Subcutaneous abdominal adipose tissue (tissue), 5 donors: ENCODE results near the gene MMD2.
"Not testable (repeated sequence)": the region's sequence is repeated elsewhere in the genome, so short reads cannot be mapped to it uniquely, and the experiment has no call there.

Source experiments
- H3K27ac ChIP-seq: one replicate; pipeline ENCODE4 v1.7.0; 2013; ENCODE audit warnings: low read depth, mild to moderate bottlenecking, inconsistent platforms, low read length, moderate library complexity
- H3K27me3 ChIP-seq, 5 donors: one replicate each; pipeline ENCODE4 v1.7.0; 2013; ENCODE audit warnings: low read length in 5 of 5, inconsistent platforms in 1 of 5; ENCODE audit not compliant: control insufficient read depth in 5 of 5, insufficient read depth in 4 of 5
- H3K36me3 ChIP-seq, 5 donors: one replicate each; pipeline ENCODE4 v1.7.0; 2013; ENCODE audit warnings: low read length in 5 of 5; ENCODE audit not compliant: control insufficient read depth in 5 of 5, insufficient read depth in 5 of 5
- H3K4me1 ChIP-seq, 5 donors: one replicate each; pipeline ENCODE4 v1.7.0; 2013; ENCODE audit warnings: low read length in 5 of 5, mild to moderate bottlenecking in 3 of 5, moderate library complexity in 1 of 5; ENCODE audit not compliant: control insufficient read depth in 5 of 5, insufficient read depth in 5 of 5
- H3K4me3 ChIP-seq, 5 donors: one replicate each; pipeline ENCODE4 v1.7.0; 2013; ENCODE audit warnings: low read length in 5 of 5, low read depth in 1 of 5
- H3K9ac ChIP-seq, 5 donors: one replicate each; pipeline ENCODE4 v1.7.0; 2013; ENCODE audit warnings: low read length in 5 of 5, mild to moderate bottlenecking in 4 of 5, moderate library complexity in 3 of 5
- H3K9me3 ChIP-seq, 5 donors: one replicate each; pipeline ENCODE4 v1.7.0; 2013; ENCODE audit warnings: low read length in 5 of 5; ENCODE audit not compliant: control insufficient read depth in 5 of 5
- donor health status: healthy.
- donor health status: healthy.
- donor health status: healthy.
- donor health status: healthy.
- donor health status: healthy.

MMD2 gene

GRCh38 chr7:4982741-4983140 is 23.8 kb upstream of the MMD2 start:
- not testable (repeated sequence) for H3K27me3 ChIP-seq, H3K4me3 ChIP-seq, H3K9ac ChIP-seq, H3K4me1 ChIP-seq, H3K9me3 ChIP-seq, H3K27ac ChIP-seq
- peaks cover 25 to 53% (median 37%) of the 10 kb centered on the region in 5 donors for H3K36me3 ChIP-seq

GRCh38 chr7:4981295-4981890 is 22.4 kb upstream of the MMD2 start:
- not testable (repeated sequence) for H3K9me3 ChIP-seq, H3K4me3 ChIP-seq, H3K9ac ChIP-seq, H3K27ac ChIP-seq, H3K4me1 ChIP-seq, H3K27me3 ChIP-seq
- H3K36me3 ChIP-seq: peaks cover 23 to 51% (median 36%) of the 10 kb centered on the region in 5 donors

GRCh38 chr7:4975626-4976025 is 16.6 kb upstream of the MMD2 start:
- H3K9ac ChIP-seq, H3K9me3 ChIP-seq, H3K27ac ChIP-seq, H3K4me3 ChIP-seq, H3K27me3 ChIP-seq: not testable (repeated sequence)
- Histone ChIP-seq H3K4me1 (peaks cover 0 to 18% (median 6%) of the 10 kb centered on the region in 5 donors), H3K36me3 (peaks cover 10 to 23% (median 18%) of the 10 kb centered on the region in 5 donors)

- peak overlapping the region in 4 of 5 donors; percentile 67 to 79 (median 76) for H3K4me3 ChIP-seq
- H3K27ac ChIP-seq: peak overlapping the region; percentile 85
- peaks cover 0 to 16% (median 6%) of the 10 kb centered on the region in 5 donors for H3K4me1 ChIP-seq
- no peaks in the 10 kb centered on the region for H3K9me3 ChIP-seq
- H3K27me3 ChIP-seq: no peaks in the 10 kb centered on the region
- peaks cover 6 to 22% (median 18%) of the 10 kb centered on the region in 5 donors for H3K36me3 ChIP-seq
- H3K9ac ChIP-seq: peak overlapping the region in 4 of 5 donors; percentile 71 to 81 (median 79)
These were observed 14.8 kb upstream of the MMD2 start for GRCh38 chr7:4973728-4974198.

GRCh38 chr7:4972446-4972845 is 13.5 kb upstream of the MMD2 start:
- peaks cover 0 to 11% (median 8%) of the 10 kb centered on the region in 5 donors for H3K36me3 ChIP-seq
- H3K27ac ChIP-seq, H3K4me3 ChIP-seq, H3K9ac ChIP-seq, H3K9me3 ChIP-seq, H3K27me3 ChIP-seq: not testable (repeated sequence)
- H3K4me1 ChIP-seq: peaks cover 0 to 12% (median 6%) of the 10 kb centered on the region in 5 donors

- Histone ChIP-seq H3K27ac (no peak overlapping the region), H3K4me1 (no peaks in the 10 kb centered on the region), H3K27me3 (peaks cover 8 to 11% (median 10%) of the 10 kb centered on the region in 5 donors), H3K4me3 (no peak overlapping the region), H3K9me3 (no peaks in the 10 kb centered on the region), H3K36me3 (no peaks in the 10 kb centered on the region), H3K9ac (no peak overlapping the region)
These were observed 6.5 kb upstream of the MMD2 start for GRCh38 chr7:4965295-4966022.

- Histone ChIP-seq H3K4me1 (no peaks in the 10 kb centered on the region), H3K27me3 (peaks cover 12 to 15% (median 14%) of the 10 kb centered on the region in 5 donors), H3K9ac (no peak overlapping the region), H3K27ac (no peak overlapping the region), H3K36me3 (no peaks in the 10 kb centered on the region), H3K9me3 (no peaks in the 10 kb centered on the region), H3K4me3 (no peak overlapping the region)
These were observed 5.5 kb upstream of the MMD2 start for GRCh38 chr7:4964506-4964905.

- peaks cover 16 to 20% (median 19%) of the 10 kb centered on the region in 5 donors for H3K27me3 ChIP-seq
- H3K27ac ChIP-seq: no peak overlapping the region
- H3K9me3 ChIP-seq: no peaks in the 10 kb centered on the region
- peaks cover 0 to 4% (median 3%) of the 10 kb centered on the region in 5 donors for H3K4me1 ChIP-seq
- H3K4me3 ChIP-seq: no peak overlapping the region
- H3K36me3 ChIP-seq: no peaks in the 10 kb centered on the region
- H3K9ac ChIP-seq: no peak overlapping the region
These were observed 4.1 kb upstream of the MMD2 start for GRCh38 chr7:4962872-4963775.

GRCh38 chr7:4960363-4960762 is 1.4 kb upstream of the MMD2 start:
- Histone ChIP-seq H3K4me1 (peaks cover 0 to 4% (median 3%) of the 10 kb centered on the region in 5 donors), H3K9me3 (no peaks in the 10 kb centered on the region), H3K9ac (no peak overlapping the region), H3K27ac (no peak overlapping the region), H3K4me3 (no peak overlapping the region), H3K36me3 (no peaks in the 10 kb centered on the region), H3K27me3 (peaks cover 27 to 30% (median 27%) of the 10 kb centered on the region in 5 donors)
